ENCODE data around the gene KRT33A.
"Not testable (repeated sequence)": the region's sequence is repeated elsewhere in the genome, so short reads cannot be mapped to it uniquely, and the experiment has no call there.

KRT33A gene

DNA sequence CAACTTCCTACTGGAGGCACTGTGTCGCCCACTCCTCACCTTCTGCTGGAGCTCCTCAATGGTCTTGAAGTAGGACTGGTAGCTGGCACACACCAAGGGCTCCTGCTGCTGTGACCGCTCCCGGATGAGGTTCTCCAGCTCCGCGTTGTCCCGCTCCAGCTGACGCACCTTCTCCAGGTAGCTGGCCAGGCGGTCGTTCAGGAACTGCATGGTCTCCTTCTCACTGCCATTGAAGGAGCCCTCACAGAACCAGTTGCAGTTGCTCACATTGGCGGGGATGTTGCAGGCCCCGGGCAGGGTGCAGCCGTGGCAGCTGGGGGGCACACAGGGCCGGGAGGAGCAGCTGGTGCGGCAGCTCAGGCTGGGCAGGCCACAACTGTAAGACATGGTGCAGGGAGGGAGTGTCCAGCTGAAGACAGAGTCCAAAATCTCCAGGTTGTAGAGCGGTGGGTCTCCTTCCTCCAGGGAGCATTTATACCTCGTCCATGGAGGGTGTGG, at the start of gene KRT33A:
KRT33A (minus strand) TSS at position 448 of the 498 bp plus-strand sequence; CDS start at position 387, 61 bp downstream.
- DNase-seq (ENCODE audit: low spot score); in situ Hi-C loops (cut with MboI; ENCODE audit: low pct_unique_long_range_greater_than_20kb, low sequenced_read_pairs, unreplicated experiment): not testable (repeated sequence)

DNA sequence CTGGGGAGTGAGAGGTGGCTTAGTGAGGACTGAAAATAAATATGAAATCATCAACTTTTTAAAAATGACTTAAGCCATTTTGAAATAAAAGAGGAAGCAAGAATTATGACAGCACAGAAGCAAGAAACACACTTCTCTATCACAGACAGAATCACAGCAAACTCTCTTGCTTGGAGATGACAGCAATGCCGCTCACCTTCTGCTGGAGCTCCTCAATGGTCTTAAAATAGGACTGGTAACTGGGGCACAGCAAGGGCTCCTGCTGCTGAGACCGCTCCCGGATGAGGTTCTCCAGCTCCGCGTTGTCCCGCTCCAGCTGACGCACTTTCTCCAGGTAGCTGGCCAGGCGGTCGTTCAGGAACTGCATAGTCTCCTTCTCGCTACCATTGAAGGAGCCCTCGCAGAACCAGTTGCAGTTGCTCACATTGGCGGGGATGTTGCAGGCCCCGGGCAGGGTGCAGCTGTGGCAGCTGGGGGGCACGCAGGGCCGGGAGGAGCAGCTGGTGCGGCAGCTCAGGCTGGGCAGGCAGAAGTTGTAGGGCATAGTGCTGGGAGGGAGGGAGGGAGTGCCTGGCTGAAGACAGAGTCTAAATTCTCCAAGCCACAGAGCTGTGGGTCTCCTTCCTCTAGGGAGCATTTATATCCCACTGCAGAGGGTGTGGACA, 46.5 kb upstream of the KRT33A start, which contains the start of gene KRT31:
KRT31 (minus strand) TSS at position 613 of the 665 bp plus-strand sequence; CDS start at position 544, 69 bp downstream.
- DNase-seq (ENCODE audit: low spot score), result no peak
- in situ Hi-C loops (cut with MboI; ENCODE audit: low pct_unique_long_range_greater_than_20kb, low sequenced_read_pairs, unreplicated experiment), result no loop called here
- TF ChIP-seq, protein P1, sequence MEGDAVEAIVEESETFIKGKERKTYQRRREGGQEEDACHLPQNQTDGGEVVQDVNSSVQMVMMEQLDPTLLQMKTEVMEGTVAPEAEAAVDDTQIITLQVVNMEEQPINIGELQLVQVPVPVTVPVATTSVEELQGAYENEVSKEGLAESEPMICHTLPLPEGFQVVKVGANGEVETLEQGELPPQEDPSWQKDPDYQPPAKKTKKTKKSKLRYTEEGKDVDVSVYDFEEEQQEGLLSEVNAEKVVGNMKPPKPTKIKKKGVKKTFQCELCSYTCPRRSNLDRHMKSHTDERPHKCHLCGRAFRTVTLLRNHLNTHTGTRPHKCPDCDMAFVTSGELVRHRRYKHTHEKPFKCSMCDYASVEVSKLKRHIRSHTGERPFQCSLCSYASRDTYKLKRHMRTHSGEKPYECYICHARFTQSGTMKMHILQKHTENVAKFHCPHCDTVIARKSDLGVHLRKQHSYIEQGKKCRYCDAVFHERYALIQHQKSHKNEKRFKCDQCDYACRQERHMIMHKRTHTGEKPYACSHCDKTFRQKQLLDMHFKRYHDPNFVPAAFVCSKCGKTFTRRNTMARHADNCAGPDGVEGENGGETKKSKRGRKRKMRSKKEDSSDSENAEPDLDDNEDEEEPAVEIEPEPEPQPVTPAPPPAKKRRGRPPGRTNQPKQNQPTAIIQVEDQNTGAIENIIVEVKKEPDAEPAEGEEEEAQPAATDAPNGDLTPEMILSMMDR (IDR thresholded peaks at IDR 0.05; ENCODE audit: extremely low read depth, insufficient read depth, missing control alignments), result no peak

DNA sequence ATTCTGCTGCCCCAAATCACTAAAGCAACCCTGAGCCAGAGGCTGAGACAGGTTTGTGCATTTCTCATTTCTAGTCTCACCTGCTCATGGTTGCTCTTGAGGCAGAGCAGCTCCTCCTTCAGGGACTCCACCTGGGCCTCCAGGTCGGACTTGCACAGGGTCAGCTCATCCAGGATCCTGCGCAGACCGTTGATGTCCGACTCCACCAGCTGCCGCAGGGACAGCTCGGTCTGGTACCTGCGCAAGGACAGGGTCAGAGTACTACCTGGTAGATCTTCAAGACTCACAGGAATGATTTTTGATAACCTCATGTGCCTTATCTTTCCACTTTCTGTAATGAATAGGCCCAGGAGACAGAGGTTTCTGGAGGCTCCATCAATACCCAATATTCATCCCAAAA, 45.7 kb upstream of the KRT33A start:
- in situ Hi-C loops (cut with MboI; ENCODE audit: low pct_unique_long_range_greater_than_20kb, low sequenced_read_pairs, unreplicated experiment), result no loop called here
- TF ChIP-seq, protein P1 (IDR thresholded peaks at IDR 0.05; ENCODE audit: extremely low read depth, insufficient read depth, missing control alignments), result no peak
- DNase-seq (ENCODE audit: low spot score), result no peak

DNA sequence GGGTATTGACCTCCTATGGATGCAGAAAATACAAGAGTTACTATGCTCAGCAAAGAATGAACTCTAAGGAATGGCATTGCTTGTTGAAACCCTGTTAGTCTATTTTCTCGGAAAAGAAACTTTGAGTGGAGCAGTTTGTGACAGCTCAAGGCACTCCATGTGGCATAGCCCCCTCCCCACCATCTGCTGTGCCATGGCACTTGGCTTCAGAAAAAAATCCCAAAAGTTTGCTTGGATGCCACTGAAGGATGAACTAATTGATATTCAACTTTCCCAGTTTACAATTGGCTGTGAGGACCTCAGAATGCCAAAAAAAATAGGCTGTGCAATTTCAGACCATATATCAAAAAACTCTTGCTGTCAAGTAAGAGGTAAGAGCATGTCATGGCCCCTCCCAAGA, 45.0 kb upstream of the KRT33A start:
- TF ChIP-seq, protein P1 (IDR thresholded peaks at IDR 0.05; ENCODE audit: extremely low read depth, insufficient read depth, missing control alignments), result no peak
- in situ Hi-C loops (cut with MboI; ENCODE audit: low pct_unique_long_range_greater_than_20kb, low sequenced_read_pairs, unreplicated experiment), result no loop called here
- DNase-seq (ENCODE audit: low spot score), result no peak

DNA sequence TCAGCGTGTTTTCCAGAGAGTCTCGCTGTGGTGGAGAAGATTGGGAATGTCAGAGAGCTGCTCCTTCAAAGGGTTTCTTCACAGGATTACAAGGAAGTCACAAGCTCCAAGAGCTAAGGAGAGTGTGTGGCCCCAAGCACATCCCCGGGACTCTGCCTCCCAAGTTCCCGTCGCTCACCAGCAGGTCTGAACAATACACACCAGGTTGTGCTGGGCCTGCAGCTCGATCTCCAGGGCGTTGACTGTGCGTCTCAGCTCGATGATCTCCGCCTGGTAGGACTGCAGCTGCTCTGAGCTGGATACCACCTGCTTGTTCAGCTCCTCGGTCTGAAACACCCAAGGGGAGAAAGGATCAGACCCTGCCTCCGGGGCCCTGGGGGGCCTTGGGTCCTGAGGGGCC, 44.4 kb upstream of the KRT33A start:
- DNase-seq (ENCODE audit: low spot score); in situ Hi-C loops (cut with MboI; ENCODE audit: low pct_unique_long_range_greater_than_20kb, low sequenced_read_pairs, unreplicated experiment): not testable (repeated sequence)

DNA sequence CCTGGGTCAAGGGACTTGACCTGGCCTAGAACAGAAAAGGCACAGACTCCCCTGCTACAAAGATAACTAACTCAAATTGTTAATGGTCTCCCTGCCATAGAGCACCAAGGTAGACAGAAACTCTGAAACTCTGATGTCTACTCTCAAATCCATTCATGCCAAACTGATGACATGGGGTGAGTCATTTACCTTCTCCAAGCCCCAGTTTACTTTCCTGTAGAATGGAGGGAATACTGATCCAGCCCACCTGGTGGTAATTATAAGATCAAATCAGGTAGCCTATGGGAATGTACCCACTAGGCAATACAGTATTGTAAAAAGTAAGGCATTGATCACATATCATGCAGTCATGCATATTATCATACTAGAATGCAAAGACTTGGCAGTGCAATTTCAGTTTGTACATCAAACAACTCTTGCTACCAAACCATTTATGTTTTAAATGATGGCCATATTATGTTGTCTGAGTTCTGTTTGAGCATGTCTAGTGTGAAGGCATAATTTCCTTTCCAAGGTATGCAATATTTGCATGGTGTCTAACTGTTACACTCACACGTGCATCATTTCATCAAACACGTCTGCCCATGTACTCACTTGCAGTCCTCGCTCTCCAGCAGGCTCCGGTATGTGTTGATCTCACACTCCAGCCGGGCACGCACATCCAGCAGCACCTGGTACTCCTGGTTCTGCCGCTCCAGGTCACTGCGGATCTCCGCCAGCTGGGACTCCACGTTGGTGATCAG, 43.8 kb upstream of the KRT33A start:
- DNase-seq (ENCODE audit: low spot score), result no peak
- in situ Hi-C loops (cut with MboI; ENCODE audit: low pct_unique_long_range_greater_than_20kb, low sequenced_read_pairs, unreplicated experiment), result no loop called here
- TF ChIP-seq, protein P1 (IDR thresholded peaks at IDR 0.05; ENCODE audit: extremely low read depth, insufficient read depth, missing control alignments), result no peak

DNA sequence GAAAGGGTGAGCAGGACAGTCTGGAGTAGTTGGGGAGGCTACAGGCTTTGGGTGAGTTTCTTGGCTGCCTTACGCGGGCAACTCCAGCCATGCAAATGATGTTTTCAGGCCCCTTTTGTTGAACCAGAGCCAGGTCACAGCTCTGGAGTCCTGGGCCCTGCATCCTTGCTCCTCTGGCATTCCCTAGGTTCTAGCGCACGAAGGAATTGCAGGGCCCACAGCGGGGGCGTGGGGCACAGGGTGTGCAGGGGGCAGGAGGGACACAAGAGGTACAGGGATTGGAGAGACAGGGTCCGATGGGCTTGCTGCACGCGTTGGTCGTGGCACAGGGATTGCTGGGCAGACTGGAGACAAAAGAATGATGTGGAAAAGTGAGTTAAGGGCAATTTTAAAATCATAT, 43.2 kb upstream of the KRT33A start:
- TF ChIP-seq, protein P1 (IDR thresholded peaks at IDR 0.05; ENCODE audit: extremely low read depth, insufficient read depth, missing control alignments), result no peak
- DNase-seq (ENCODE audit: low spot score), result no peak
- in situ Hi-C loops (cut with MboI; ENCODE audit: low pct_unique_long_range_greater_than_20kb, low sequenced_read_pairs, unreplicated experiment), result no loop called here
